ENCODE data around the gene BARHL1.

- TF ChIP-seq, protein P1, sequence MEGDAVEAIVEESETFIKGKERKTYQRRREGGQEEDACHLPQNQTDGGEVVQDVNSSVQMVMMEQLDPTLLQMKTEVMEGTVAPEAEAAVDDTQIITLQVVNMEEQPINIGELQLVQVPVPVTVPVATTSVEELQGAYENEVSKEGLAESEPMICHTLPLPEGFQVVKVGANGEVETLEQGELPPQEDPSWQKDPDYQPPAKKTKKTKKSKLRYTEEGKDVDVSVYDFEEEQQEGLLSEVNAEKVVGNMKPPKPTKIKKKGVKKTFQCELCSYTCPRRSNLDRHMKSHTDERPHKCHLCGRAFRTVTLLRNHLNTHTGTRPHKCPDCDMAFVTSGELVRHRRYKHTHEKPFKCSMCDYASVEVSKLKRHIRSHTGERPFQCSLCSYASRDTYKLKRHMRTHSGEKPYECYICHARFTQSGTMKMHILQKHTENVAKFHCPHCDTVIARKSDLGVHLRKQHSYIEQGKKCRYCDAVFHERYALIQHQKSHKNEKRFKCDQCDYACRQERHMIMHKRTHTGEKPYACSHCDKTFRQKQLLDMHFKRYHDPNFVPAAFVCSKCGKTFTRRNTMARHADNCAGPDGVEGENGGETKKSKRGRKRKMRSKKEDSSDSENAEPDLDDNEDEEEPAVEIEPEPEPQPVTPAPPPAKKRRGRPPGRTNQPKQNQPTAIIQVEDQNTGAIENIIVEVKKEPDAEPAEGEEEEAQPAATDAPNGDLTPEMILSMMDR (conservative IDR thresholded peaks at IDR 0.05 in 1 of 2, IDR thresholded peaks at IDR 0.05 in 1 of 2; ENCODE audit: low read depth in 1 of 2, low read length in 2 of 2): no peak
- no peak for TF ChIP-seq EZH2 (IDR thresholded peaks at IDR 0.05; ENCODE audit: low read length, missing control alignments)
Observed at GRCh38 chr9:132605387-132605786, 23.0 kb downstream of the BARHL1 start.

All from fibroblast of lung (primary cell).